Measurements from ENCODE around the gene SEMA4G. TPM values are rescaled to one million over a fixed set of nuclear protein-coding genes. Genes with fewer than 3 reads are reported as not detected.

Gene SEMA4G
- total RNA-seq, 1 experiment from 2014 or later, result 8.5 TPM

GRCh38 chr10:100942229-100942628 lies 27.1 kb upstream of the SEMA4G start:
- TF ChIP-seq CTCF (conservative IDR thresholded peaks at IDR 0.05), result no peak
- Histone ChIP-seq H3K9ac (ENCODE audit: extremely low read depth, insufficient read length, low read length) (no peak overlapping the region), H3K4me1 (ENCODE audit: insufficient read depth, low read length) (no peaks in the 10 kb centered on the region; the same call in 1 of the 2 replicates), H4K8ac (replicated peaks; ENCODE audit: insufficient read length, low read depth, low read length) (no peak overlapping the region), H3K4ac (ENCODE audit: low read depth, low read length) (no peak overlapping the region), H2BK15ac (ENCODE audit: low read depth, low read length) (no peak overlapping the region), H4K5ac (ENCODE audit: insufficient read length, low read depth, low read length) (no peak overlapping the region), H3K14ac (ENCODE audit: insufficient read depth, low read length) (no peak overlapping the region), H2AK5ac (ENCODE audit: insufficient read length, low read length) (no peak overlapping the region), H2BK120ac (ENCODE audit: low read depth, low read length, poor library complexity, severe bottlenecking) (no peak overlapping the region), H3K27ac (ENCODE audit: insufficient read length, low read depth, low read length) (no peak overlapping the region), H3K23ac (ENCODE audit: insufficient read length, low read depth, low read length) (no peak overlapping the region), H3K79me1 (ENCODE audit: insufficient read depth, low read depth, low read length, poor library complexity, severe bottlenecking) (no peaks in the 10 kb centered on the region), H2BK12ac (ENCODE audit: insufficient read length, low read depth, low read length) (no peak overlapping the region), H3K27me3 (ENCODE audit: insufficient read depth, low read length) (no peaks in the 10 kb centered on the region), H3T11ph (ENCODE audit: low read length) (no peak overlapping the region), H3K18ac (ENCODE audit: insufficient read length, low read depth, low read length) (no peak overlapping the region), H4K91ac (ENCODE audit: insufficient read length, low read depth, low read length) (no peak overlapping the region), H3K9me3 (ENCODE audit: control insufficient read depth, low read depth, low read length) (no peaks in the 10 kb centered on the region), H3K23me2 (ENCODE audit: insufficient read length, low read depth, low read length, poor library complexity, severe bottlenecking) (no peaks in the 10 kb centered on the region), H2BK5ac (ENCODE audit: insufficient read length, low read length) (no peak overlapping the region), H2BK20ac (ENCODE audit: low read depth, low read length, poor library complexity, severe bottlenecking) (no peak overlapping the region), H3K4me2 (ENCODE audit: insufficient read depth, insufficient read length, low read length) (no peak overlapping the region), H3K79me2 (ENCODE audit: insufficient read depth, low read length) (no peaks in the 10 kb centered on the region), H2AFZ (ENCODE audit: low read length) (no peak overlapping the region), H3K56ac (ENCODE audit: insufficient read length, low read depth, low read length) (no peak overlapping the region), H4K20me1 (ENCODE audit: control insufficient read depth, insufficient read depth, insufficient read length) (no peaks in the 10 kb centered on the region)
- no peaks in the 10 kb centered on the region for H3K4me1 Mint-ChIP-seq
- no CpG with 5 or more reads among the region's 3 CpGs for WGBS (ENCODE audit: extremely low coverage, insufficient read length, low lambda C conversion rate)
- peaks cover 18 to 78% (median 53%) of the 10 kb centered on the region in 3 experiments; a peak in 6 of 7 replicates for H3K36me3 Mint-ChIP-seq (ENCODE audit: insufficient read depth in 1 of 3, low read depth in 3 of 3)
- H3K4me3 Mint-ChIP-seq, result no peak overlapping the region
- H3K27me3 Mint-ChIP-seq (ENCODE audit: low read depth), result no peaks in the 10 kb centered on the region
- no peak for DNase-seq
- no peaks in the 10 kb centered on the region for H3K9me3 Mint-ChIP-seq
- no peak overlapping the region for H3K27ac Mint-ChIP-seq
